ENCODE measurements around the gene ZSWIM1. TPM values are rescaled to one million over a fixed set of nuclear protein-coding genes. Genes with fewer than 3 reads are reported as not detected.

Gene ZSWIM1
- total RNA-seq, 1 experiment from 2014 or later = 13.0 TPM

- intact Hi-C loops (cut with micrococcal nuclease) = no loop called here
- Histone ChIP-seq H4K20me1 (ENCODE audit: insufficient read depth) (no peaks in the 10 kb centered on the region), H3K4me1 (ENCODE audit: control insufficient read depth in 1 of 2, insufficient read depth in 2 of 2, low read length in 2 of 2) (peaks cover 5 to 18% of the 10 kb centered on the region in 2 experiments; a peak in 3 of 4 replicates), H3K9me2 (ENCODE audit: insufficient read depth) (no peaks in the 10 kb centered on the region), H3K9me3 (ENCODE audit: control insufficient read depth in 1 of 2, insufficient read depth in 1 of 2, low read depth in 1 of 2, low read length in 2 of 2) (no peaks in the 10 kb centered on the region), H2AFZ (ENCODE audit: low read depth, low read length, poor library complexity, severe bottlenecking) (no peak overlapping the region), H3K4me3 (replicated peaks in 1 of 2; ENCODE audit: low read depth in 1 of 2, low read length in 2 of 2) (no peak overlapping the region), H3K9ac (ENCODE audit: low read length) (no peak overlapping the region), H3K36me3 (ENCODE audit: control insufficient read depth in 1 of 2, insufficient read depth in 2 of 2, low read length in 2 of 2) (no peaks in the 10 kb centered on the region), H3K27ac (ENCODE audit: low read depth, low read length) (no peak overlapping the region), H3K79me2 (ENCODE audit: insufficient read depth, low read length) (no peaks in the 10 kb centered on the region), H3K4me2 (ENCODE audit: low read length) (peak overlapping the region; percentile 37), H3K27me3 (ENCODE audit: insufficient read depth, low read length) (no peaks in the 10 kb centered on the region)
- no peak for ATAC-seq
- no TSS peak for BruUV-seq (replicated peaks)
- no peak for TF ChIP-seq POLR2A (IDR thresholded peaks at IDR 0.05; ENCODE audit: borderline replicate concordance, extremely low read depth, insufficient read depth, insufficient read length)
- TF ChIP-seq YY1 (IDR thresholded peaks at IDR 0.05; ENCODE audit: extremely low read depth, insufficient replicate concordance, low read depth, low read length) = no peak
- TF ChIP-seq ELF1 (IDR thresholded peaks at IDR 0.05; ENCODE audit: borderline replicate concordance, low read depth) = no peak
- TF ChIP-seq CTCF (IDR thresholded peaks at IDR 0.05 in 2 of 3, conservative IDR thresholded peaks at IDR 0.05 in 1 of 3; ENCODE audit: borderline replicate concordance in 1 of 3, insufficient read depth in 1 of 3, low read depth in 2 of 3, low read length in 2 of 3) = no peak
- no peak for TF ChIP-seq MAX (IDR thresholded peaks at IDR 0.05)
- no peak for TF ChIP-seq EGR1 (IDR thresholded peaks at IDR 0.05; ENCODE audit: low read depth)
- no peak for TF ChIP-seq ZBTB33 (IDR thresholded peaks at IDR 0.05; ENCODE audit: extremely low read depth, insufficient replicate concordance, low read length)
- TF ChIP-seq ATF3 (IDR thresholded peaks at IDR 0.05) = no peak
- TF ChIP-seq SIN3A (IDR thresholded peaks at IDR 0.05; ENCODE audit: low read depth) = no peak
- no peak for TF ChIP-seq SRF (IDR thresholded peaks at IDR 0.05; ENCODE audit: low read depth)
- no peak for TF ChIP-seq EZH2phosphoT487 (IDR thresholded peaks at IDR 0.05; ENCODE audit: borderline replicate concordance)
- TF ChIP-seq JUND (IDR thresholded peaks at IDR 0.05) = no peak
- no peak for TF ChIP-seq RAD21 (IDR thresholded peaks at IDR 0.05; ENCODE audit: low read depth)
- TF ChIP-seq REST (IDR thresholded peaks at IDR 0.05; ENCODE audit: low read depth) = no peak
- no peak for TF ChIP-seq TCF7L2 (IDR thresholded peaks at IDR 0.05; ENCODE audit: borderline replicate concordance, extremely low read depth, insufficient read depth, insufficient read length)
- POLR2A ChIA-PET = interaction anchor here (0.9 to 2.1 kb wide), 2 partner anchors 24 to 29 kb away, joined by 4 to 6 read pairs; partner anchors contain the start of gene ZSWIM1
- no peak for DNase-seq (ENCODE audit: low read depth, low spot score)
- CTCF ChIA-PET = interaction anchor here (1.5 to 1.6 kb wide), 2 partner anchors 13 to 65 kb away, joined by 3 to 4 read pairs; no protein-coding TSS in a partner anchor
- RAD21 ChIA-PET (ENCODE audit: low non-redundant PET in 1 of 2, low total read pairs in 2 of 2, uncharacterized antibody in 2 of 2, unreplicated experiment in 2 of 2) = no interaction called here
These were observed 23.8 kb downstream of the ZSWIM1 start for GRCh38 chr20:45904583-45905504.

Measured in HCT116 (cell line).